Fibroblast of lung (primary cell): ENCODE measurements around the gene SLC25A42. TPM values are rescaled to one million over a fixed set of nuclear protein-coding genes. Genes with fewer than 3 reads are reported as not detected.

Experiments used
- DNase-seq, 2 donors: peaks; one replicate each; pipeline versions ENCODE4 v3.0.0 to v3.0.0-alpha.2; 2010; ENCODE audit warnings: low read depth in 2 of 2
- H2AFZ ChIP-seq: 2 replicates; pipeline ENCODE4 v1.5.1; 2012; ENCODE audit warnings: low read length, control low read depth, inconsistent platforms
- H3K27ac ChIP-seq: 2 replicates; pipeline ENCODE4 v1.5.1; 2011; ENCODE audit warnings: low read length, control low read depth; ENCODE audit not compliant: insufficient read depth
- H3K27me3 ChIP-seq: 2 replicates; pipeline ENCODE4 v1.5.1; 2011; ENCODE audit warnings: mild to moderate bottlenecking, low read length; ENCODE audit not compliant: control insufficient read depth, insufficient read depth
- H3K36me3 ChIP-seq: 2 replicates; pipeline ENCODE4 v1.5.1; 2011; ENCODE audit warnings: low read length; ENCODE audit not compliant: control insufficient read depth, insufficient read depth
- H3K4me1 ChIP-seq: 2 replicates; pipeline ENCODE4 v1.5.1; 2011; ENCODE audit warnings: low read length; ENCODE audit not compliant: control insufficient read depth, insufficient read depth; ENCODE audit errors: extremely low read depth
- H3K4me2 ChIP-seq: 2 replicates; pipeline ENCODE4 v1.5.1; 2011; ENCODE audit warnings: low read length, control low read depth; ENCODE audit not compliant: insufficient read depth; ENCODE audit errors: extremely low read depth
- H3K4me3 ChIP-seq, 4 experiments: fragments of 200-600 bp in 1 of 4; sonication (generic) in 1 of 4; replicated peaks in 1 of 4; 2 replicates each; pipeline ENCODE4 v1.5.1; 2011 to 2016; ENCODE audit warnings: low read length in 4 of 4, low read depth in 3 of 4, mild to moderate bottlenecking in 3 of 4, control low read depth in 2 of 4, inconsistent platforms in 1 of 4, mixed read lengths in 1 of 4; ENCODE audit not compliant: insufficient read depth in 1 of 4; ENCODE audit errors: control extremely low read depth in 1 of 4
- H3K79me2 ChIP-seq: 2 replicates; pipeline ENCODE4 v1.5.1; 2012; ENCODE audit warnings: mild to moderate bottlenecking, low read length, inconsistent platforms; ENCODE audit not compliant: control insufficient read depth, insufficient read depth
- H3K9ac ChIP-seq: 2 replicates; pipeline ENCODE4 v1.5.1; 2011; ENCODE audit warnings: mild to moderate bottlenecking, low read length, control low read depth; ENCODE audit not compliant: insufficient read depth
- H3K9me3 ChIP-seq: 2 replicates; pipeline ENCODE4 v1.5.1; 2012; ENCODE audit warnings: low read depth, low read length; ENCODE audit not compliant: control insufficient read depth, insufficient read depth
- H4K20me1 ChIP-seq: 2 replicates; pipeline ENCODE4 v1.5.1; 2011; ENCODE audit warnings: low read length; ENCODE audit not compliant: control insufficient read depth, insufficient read depth; ENCODE audit errors: extremely low read depth
- EZH2 ChIP-seq: IDR thresholded peaks from 2 replicates; pipeline ENCODE4 v1.5.1; 2012; ENCODE audit warnings: low read length, control low read depth, mild to moderate bottlenecking; ENCODE audit errors: missing control alignments
- polyA plus RNA-seq, 2 donors: library from polyadenylated mRNA; depleted of rRNA in 1 of 2; stranded (reverse) in 1 of 2; unstranded in 1 of 2; fragments of >200 nt; gene quantifications; 2 replicates each; pipeline ENCODE4 v1.2.1, GENCODE V29; 2011 to 2012; ENCODE audit warnings: missing spikeins in 1 of 2
- total RNA-seq: library from RNA; depleted of rRNA; stranded (reverse); fragments of >200 nt; gene quantifications from 2 replicates; pipeline ENCODE4 v1.2.1, GENCODE V29; 2014
- TF ChIP-seq, protein P1 (sequence below), 2 donors: IDR thresholded peaks in 1 of 2; conservative IDR thresholded peaks in 1 of 2; 1 replicate in 1 of 2; 2 replicates in 1 of 2; pipeline ENCODE4 v1.5.1; 2011 to 2012; ENCODE audit warnings: low read length in 2 of 2, control low read depth in 1 of 2, inconsistent platforms in 1 of 2, low read depth in 1 of 2, mild to moderate bottlenecking in 1 of 2

Gene SLC25A42
- total and polyA plus RNA-seq, 2 donors (not counting 1 experiment from before 2014, with no cell fraction given): 3.6 to 7.1 TPM

DNA sequence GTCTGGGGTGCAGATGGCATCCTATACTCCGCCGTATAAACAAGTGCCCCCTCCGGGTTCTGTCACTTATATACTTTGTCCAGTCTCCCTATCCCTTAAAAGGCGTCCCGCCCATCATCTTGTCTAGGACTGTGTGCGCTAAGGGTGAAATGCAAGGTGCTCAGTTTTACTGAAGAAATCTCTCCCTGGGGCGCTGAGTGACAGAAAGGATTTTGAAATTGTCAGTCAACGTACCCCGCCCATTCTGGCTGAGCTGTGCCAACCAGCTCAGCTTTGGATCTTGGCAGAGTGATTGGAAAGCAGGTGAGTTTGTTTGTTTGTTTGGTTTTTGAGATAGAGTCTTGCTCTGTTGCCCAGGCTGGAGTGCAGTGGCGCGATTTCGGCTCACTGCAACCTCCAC is 78.6 kb downstream of the SLC25A42 start:
- DNase-seq: no peak
- Histone ChIP-seq H2AFZ (no peak overlapping the region), H3K4me2 (no peak overlapping the region), H3K36me3 (no peaks in the 10 kb centered on the region), H4K20me1 (no peaks in the 10 kb centered on the region), H3K27ac (no peak overlapping the region), H3K79me2 (no peaks in the 10 kb centered on the region), H3K9ac (no peak overlapping the region), H3K4me1 (peaks cover 2% of the 10 kb centered on the region), H3K27me3 (no peaks in the 10 kb centered on the region), H3K9me3 (no peaks in the 10 kb centered on the region), H3K4me3 (no peak overlapping the region)
- TF ChIP-seq EZH2: no peak
- TF ChIP-seq, protein P1, sequence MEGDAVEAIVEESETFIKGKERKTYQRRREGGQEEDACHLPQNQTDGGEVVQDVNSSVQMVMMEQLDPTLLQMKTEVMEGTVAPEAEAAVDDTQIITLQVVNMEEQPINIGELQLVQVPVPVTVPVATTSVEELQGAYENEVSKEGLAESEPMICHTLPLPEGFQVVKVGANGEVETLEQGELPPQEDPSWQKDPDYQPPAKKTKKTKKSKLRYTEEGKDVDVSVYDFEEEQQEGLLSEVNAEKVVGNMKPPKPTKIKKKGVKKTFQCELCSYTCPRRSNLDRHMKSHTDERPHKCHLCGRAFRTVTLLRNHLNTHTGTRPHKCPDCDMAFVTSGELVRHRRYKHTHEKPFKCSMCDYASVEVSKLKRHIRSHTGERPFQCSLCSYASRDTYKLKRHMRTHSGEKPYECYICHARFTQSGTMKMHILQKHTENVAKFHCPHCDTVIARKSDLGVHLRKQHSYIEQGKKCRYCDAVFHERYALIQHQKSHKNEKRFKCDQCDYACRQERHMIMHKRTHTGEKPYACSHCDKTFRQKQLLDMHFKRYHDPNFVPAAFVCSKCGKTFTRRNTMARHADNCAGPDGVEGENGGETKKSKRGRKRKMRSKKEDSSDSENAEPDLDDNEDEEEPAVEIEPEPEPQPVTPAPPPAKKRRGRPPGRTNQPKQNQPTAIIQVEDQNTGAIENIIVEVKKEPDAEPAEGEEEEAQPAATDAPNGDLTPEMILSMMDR (conservative IDR thresholded peaks at IDR 0.05 in 1 of 2, IDR thresholded peaks at IDR 0.05 in 1 of 2; ENCODE audit: low read depth in 1 of 2, low read length in 2 of 2): no peak

DNA sequence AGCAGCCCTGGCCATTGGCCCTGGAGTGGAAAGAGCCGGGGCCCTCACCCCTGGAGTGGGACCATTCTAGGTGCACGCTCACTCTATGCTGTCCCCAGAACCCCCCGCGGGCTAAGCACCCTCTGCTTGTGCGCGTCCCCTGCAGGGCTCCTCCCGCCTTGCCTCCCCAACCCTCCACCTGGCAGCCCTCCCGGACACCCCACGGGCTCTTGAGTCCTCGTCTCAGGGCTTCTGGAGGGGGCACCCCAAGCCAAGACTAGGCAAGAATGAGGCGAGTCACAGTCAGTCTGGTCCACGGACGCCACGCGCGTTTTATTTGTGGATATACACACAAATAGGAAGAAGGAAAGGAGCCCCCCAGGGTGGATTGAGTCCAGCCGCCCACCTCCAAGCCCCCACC is 81.5 kb downstream of the SLC25A42 start:
- Histone ChIP-seq H3K9me3 (no peaks in the 10 kb centered on the region), H3K4me1 (no peaks in the 10 kb centered on the region), H4K20me1 (no peaks in the 10 kb centered on the region), H3K4me3 (no peak overlapping the region), H3K27me3 (no peaks in the 10 kb centered on the region), H3K27ac (no peak overlapping the region), H2AFZ (no peak overlapping the region), H3K36me3 (no peaks in the 10 kb centered on the region), H3K4me2 (no peak overlapping the region), H3K9ac (no peak overlapping the region), H3K79me2 (no peaks in the 10 kb centered on the region)
- no peak for DNase-seq
- no peak for TF ChIP-seq EZH2

DNA sequence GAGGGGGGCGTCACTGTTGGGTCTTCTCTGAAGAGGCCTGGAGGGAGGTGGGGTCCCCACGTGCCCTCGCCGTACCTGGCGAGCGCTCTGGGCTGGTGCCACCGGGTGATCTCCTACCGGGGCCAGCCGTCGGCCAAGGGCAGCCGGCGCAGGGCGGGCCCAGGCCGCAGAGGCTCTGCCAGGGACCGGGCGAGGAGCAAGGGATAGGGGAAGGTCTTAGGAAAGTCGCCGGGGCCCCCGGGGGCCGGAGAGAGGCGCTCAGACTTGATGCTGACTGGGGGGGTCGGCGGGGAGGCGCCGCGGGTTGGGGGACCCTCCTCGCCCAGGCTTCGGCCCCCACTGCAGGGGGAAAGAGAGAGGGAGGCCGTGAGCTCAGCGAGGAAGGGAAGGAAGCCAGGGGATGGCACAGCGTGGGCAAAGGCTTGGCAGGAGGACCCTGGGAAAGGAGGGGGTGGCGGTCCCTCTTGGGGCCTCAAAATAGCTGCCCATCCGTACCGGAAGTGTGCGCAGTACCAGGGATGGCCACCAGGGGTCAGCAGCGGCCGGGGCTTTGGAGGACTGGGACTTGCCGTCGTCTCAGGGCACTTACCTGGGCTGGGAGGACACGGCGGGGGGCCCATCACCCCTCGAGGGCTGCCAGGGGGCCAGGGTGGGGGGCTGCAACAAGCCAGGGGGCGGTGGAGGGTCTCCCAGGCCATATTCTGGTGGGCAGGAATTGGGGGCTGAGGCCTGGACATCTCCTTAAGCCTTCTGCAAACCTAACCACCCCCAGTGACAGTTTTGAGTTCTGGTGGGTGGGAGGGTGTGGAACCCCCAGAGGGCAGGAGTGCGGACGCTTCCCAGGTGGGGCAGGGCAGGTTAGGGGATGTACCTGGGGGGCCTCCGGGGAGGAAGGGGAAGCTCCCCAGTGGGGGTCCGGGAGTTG is 82.2 kb downstream of the SLC25A42 start:
- peak overlapping the region; percentile 87 for H2AFZ ChIP-seq
- H3K9me3 ChIP-seq: no peaks in the 10 kb centered on the region
- no peaks in the 10 kb centered on the region for H3K79me2 ChIP-seq
- no peak for TF ChIP-seq EZH2
- TF ChIP-seq, protein P1 (conservative IDR thresholded peaks at IDR 0.05 in 1 of 2, IDR thresholded peaks at IDR 0.05 in 1 of 2; ENCODE audit: low read depth in 1 of 2, low read length in 2 of 2): peak; percentile 85 to 86
- no peaks in the 10 kb centered on the region for H4K20me1 ChIP-seq
- H3K36me3 ChIP-seq: no peaks in the 10 kb centered on the region
- H3K4me2 ChIP-seq: peak overlapping the region; percentile 25
- no peaks in the 10 kb centered on the region for H3K27me3 ChIP-seq
- H3K4me3 ChIP-seq: no peak overlapping the region
- DNase-seq: peak; percentile 35 to 49
- peak overlapping the region; percentile 7 for H3K9ac ChIP-seq
- no peak overlapping the region for H3K27ac ChIP-seq
- H3K4me1 ChIP-seq: no peaks in the 10 kb centered on the region
